OCI-LY7 (cell line): ENCODE results near the gene TLR1. TPM values are rescaled to one million over a fixed set of nuclear protein-coding genes. Genes with fewer than 3 reads are reported as not detected.

Experiments used
- BruUV-seq: library from RNA; stranded (reverse); fragments of 400-500 nt; replicated peaks from 2 replicates; lab custom pipeline; 2021; lab: Mats Ljungman, UMichigan
- CTCF ChIA-PET: fragments of 300-600 bp; sonication (Branson Sonifier 250); formaldehyde crosslinking; loops from one replicate; lab custom pipeline; 2022; ENCODE audit warnings: antibody characterized with exemption; ENCODE audit not compliant: unreplicated experiment; lab: Charles Lee
- POLR2A ChIA-PET: fragments of 300-600 bp; sonication (Branson Sonifier 250); formaldehyde crosslinking; loops from one replicate; lab custom pipeline; 2022; ENCODE audit warnings: antibody characterized with exemption; lab: Charles Lee
- DNase-seq: peaks from one replicate; pipeline ENCODE4 v3.0.0-alpha.2; 2015; ENCODE audit warnings: low spot score
- H2AFZ ChIP-seq: fragments of 200-600 bp; sonication (generic), shearing (Covaris generic); 2 replicates; pipeline ENCODE4 v1.6.1; 2014; ENCODE audit warnings: mild to moderate bottlenecking, antibody characterized with exemption, low read length, moderate library complexity
- H3K27ac ChIP-seq: fragments of 200-600 bp; sonication (generic); 2 replicates; pipeline ENCODE4 v1.5.1; 2014; ENCODE audit warnings: mixed run types, low read depth, mild to moderate bottlenecking, moderate library complexity, low read length, inconsistent platforms; ENCODE audit not compliant: poor library complexity, severe bottlenecking
- H3K36me3 ChIP-seq: fragments of 200-600 bp; sonication (generic); 2 replicates; pipeline ENCODE4 v1.6.1; 2014; ENCODE audit warnings: mild to moderate bottlenecking, antibody characterized with exemption, low read length, moderate library complexity, mixed read lengths; ENCODE audit not compliant: insufficient read depth
- H3K4me1 ChIP-seq: fragments of 200-600 bp; sonication (generic); 2 replicates; pipeline ENCODE4 v1.5.1; 2014; ENCODE audit warnings: mild to moderate bottlenecking, low read length; ENCODE audit not compliant: insufficient read depth, poor library complexity, severe bottlenecking
- H3K4me2 ChIP-seq: fragments of 200-600 bp; sonication (generic); 2 replicates; pipeline ENCODE4 v1.6.1; 2014; ENCODE audit warnings: mild to moderate bottlenecking, low read length
- H3K4me3 ChIP-seq: fragments of 200-600 bp; sonication (generic); 2 replicates; pipeline ENCODE4 v1.5.1; 2014; ENCODE audit warnings: mild to moderate bottlenecking, low read depth, low read length; ENCODE audit not compliant: poor library complexity, severe bottlenecking
- H3K79me2 ChIP-seq: fragments of 200-600 bp; sonication (generic); 2 replicates; pipeline ENCODE4 v1.6.1; 2016; ENCODE audit warnings: low read depth, mild to moderate bottlenecking, low read length, moderate library complexity, mixed read lengths; ENCODE audit not compliant: insufficient read depth
- H3K9me2 ChIP-seq: fragments of 200-600 bp; sonication (generic); 2 replicates; pipeline ENCODE4 v1.6.1; 2016; ENCODE audit warnings: mild to moderate bottlenecking, low read length, mixed read lengths; ENCODE audit not compliant: insufficient read depth
- H3K9me3 ChIP-seq: fragments of 200-600 bp; sonication (generic); 2 replicates; pipeline ENCODE4 v1.6.1; 2014; ENCODE audit warnings: mild to moderate bottlenecking, mixed run types, low read length, mixed read lengths
- H4K20me1 ChIP-seq: fragments of 200-600 bp; sonication (generic); 2 replicates; pipeline ENCODE4 v1.6.1; 2014; ENCODE audit warnings: mild to moderate bottlenecking, antibody characterized with exemption, low read length, moderate library complexity, mixed read lengths; ENCODE audit not compliant: insufficient read depth
- EZH2phosphoT487 ChIP-seq: fragments of 200-600 bp; sonication (generic); IDR thresholded peaks from 2 replicates; pipeline ENCODE4 v1.6.1; 2018; ENCODE audit warnings: low read depth, borderline replicate concordance, mild to moderate bottlenecking, mixed run types, antibody characterized with exemption, low read length, moderate library complexity, mixed read lengths
- intact Hi-C: fragments of 100-400 bp; cut with micrococcal nuclease; formaldehyde crosslinking; loops from one replicate; pipeline ENCODE4 v1.10.0; 2022; ENCODE audit not compliant: unreplicated experiment
- total RNA-seq, 2 experiments: library from RNA; depleted of rRNA in 1 of 2; stranded (reverse); fragments of >200 nt in 1 of 2; shearing (Covaris generic) in 1 of 2; gene quantifications; 2 replicates each; pipeline ENCODE4 v1.2.3, GENCODE V29; 2014 to 2022
- TF ChIP-seq, protein P1 (sequence below): fragments of 200-600 bp; sonication (generic); conservative IDR thresholded peaks from 2 replicates; pipeline ENCODE4 v1.5.1; 2014; ENCODE audit warnings: mild to moderate bottlenecking, antibody characterized with exemption, low read length, moderate library complexity, mixed read lengths

TLR1 gene
- total RNA-seq, 2 experiments from 2014 or later: 3.3 to 7.4 TPM

DNA sequence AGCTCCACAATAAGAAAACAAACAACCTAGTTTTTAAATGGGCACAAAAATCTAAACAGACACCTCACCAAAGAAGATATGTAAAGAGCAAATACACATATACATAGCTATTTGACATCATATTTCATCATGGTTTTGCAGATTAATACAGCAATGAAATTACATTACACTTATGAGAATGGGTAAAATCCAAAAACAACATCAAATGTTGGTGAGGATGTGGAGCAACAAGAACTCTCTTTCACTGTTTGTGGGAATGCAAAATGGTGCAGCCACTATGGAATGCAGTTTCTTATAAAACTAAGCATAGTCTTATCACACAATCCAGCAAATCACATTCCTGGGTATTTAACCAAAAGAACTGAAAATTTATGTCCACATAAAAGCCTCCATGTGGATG lies 27.1 kb upstream of the TLR1 start:
- no peak overlapping the region for H3K4me2 ChIP-seq
- DNase-seq: no peak
- no peaks in the 10 kb centered on the region for H3K4me1 ChIP-seq
- H3K4me3 ChIP-seq: no peak overlapping the region
- no peaks in the 10 kb centered on the region for H3K9me2 ChIP-seq
- H3K36me3 ChIP-seq: no peaks in the 10 kb centered on the region; the same call in 1 of the 2 replicates
- ChIA-PET POLR2A (interaction anchor here (0.6 to 2.3 kb wide), 5 partner anchors 10 to 1621 kb away, joined by 3 to 11 read pairs (median 4); no protein-coding TSS in a partner anchor), CTCF (no interaction called here)
- H3K79me2 ChIP-seq: 0 out of 2 replicates have a peak, but pooled peaks cover 5% of the 10 kb centered on the region
- TF ChIP-seq EZH2phosphoT487: no peak
- TF ChIP-seq, protein P1, sequence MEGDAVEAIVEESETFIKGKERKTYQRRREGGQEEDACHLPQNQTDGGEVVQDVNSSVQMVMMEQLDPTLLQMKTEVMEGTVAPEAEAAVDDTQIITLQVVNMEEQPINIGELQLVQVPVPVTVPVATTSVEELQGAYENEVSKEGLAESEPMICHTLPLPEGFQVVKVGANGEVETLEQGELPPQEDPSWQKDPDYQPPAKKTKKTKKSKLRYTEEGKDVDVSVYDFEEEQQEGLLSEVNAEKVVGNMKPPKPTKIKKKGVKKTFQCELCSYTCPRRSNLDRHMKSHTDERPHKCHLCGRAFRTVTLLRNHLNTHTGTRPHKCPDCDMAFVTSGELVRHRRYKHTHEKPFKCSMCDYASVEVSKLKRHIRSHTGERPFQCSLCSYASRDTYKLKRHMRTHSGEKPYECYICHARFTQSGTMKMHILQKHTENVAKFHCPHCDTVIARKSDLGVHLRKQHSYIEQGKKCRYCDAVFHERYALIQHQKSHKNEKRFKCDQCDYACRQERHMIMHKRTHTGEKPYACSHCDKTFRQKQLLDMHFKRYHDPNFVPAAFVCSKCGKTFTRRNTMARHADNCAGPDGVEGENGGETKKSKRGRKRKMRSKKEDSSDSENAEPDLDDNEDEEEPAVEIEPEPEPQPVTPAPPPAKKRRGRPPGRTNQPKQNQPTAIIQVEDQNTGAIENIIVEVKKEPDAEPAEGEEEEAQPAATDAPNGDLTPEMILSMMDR: no peak
- H4K20me1 ChIP-seq: no peaks in the 10 kb centered on the region
- H3K27ac ChIP-seq: no peak overlapping the region
- no peak overlapping the region for H2AFZ ChIP-seq
- intact Hi-C loops: no loop called here
- H3K9me3 ChIP-seq: peaks cover 17% of the 10 kb centered on the region; the same call in 1 of the 2 replicates
- no TSS peak for BruUV-seq

- no peak overlapping the region for H3K4me2 ChIP-seq
- CTCF ChIA-PET: no interaction called here
- POLR2A ChIA-PET: interaction anchor here (0.6 to 1.4 kb wide), 3 partner anchors 17 to 203 kb away, joined by 3 to 5 read pairs (median 3); no protein-coding TSS in a partner anchor
- intact Hi-C loops: no loop called here
- BruUV-seq: no TSS peak
- TF ChIP-seq, protein P1: no peak
- H3K27ac ChIP-seq: no peak overlapping the region
- H4K20me1 ChIP-seq: no peaks in the 10 kb centered on the region
- peaks cover under 1% of the 10 kb centered on the region; the same call in 1 of the 2 replicates for H3K9me3 ChIP-seq
- no peaks in the 10 kb centered on the region; the same call in 1 of the 2 replicates for H3K36me3 ChIP-seq
- no peaks in the 10 kb centered on the region for H3K9me2 ChIP-seq
- H3K4me1 ChIP-seq: no peaks in the 10 kb centered on the region
- DNase-seq: no peak
- no peak overlapping the region for H2AFZ ChIP-seq
- no peak overlapping the region for H3K4me3 ChIP-seq
- H3K79me2 ChIP-seq: 0 out of 2 replicates have a peak, but pooled peaks cover 5% of the 10 kb centered on the region
These were observed 24.6 kb upstream of the TLR1 start for GRCh38 chr4:38829237-38829636.

- intact Hi-C loops: no loop called here
- no peak overlapping the region for H3K4me2 ChIP-seq
- H3K4me3 ChIP-seq: no peak overlapping the region
- no peaks in the 10 kb centered on the region; the same call in 1 of the 2 replicates for H3K9me3 ChIP-seq
- TF ChIP-seq, protein P1: no peak
- H3K79me2 ChIP-seq: no peaks in the 10 kb centered on the region
- no peak overlapping the region for H3K27ac ChIP-seq
- POLR2A ChIA-PET: no interaction called here
- no peaks in the 10 kb centered on the region for H4K20me1 ChIP-seq
- H3K9me2 ChIP-seq: no peaks in the 10 kb centered on the region
- CTCF ChIA-PET: no interaction called here
- BruUV-seq: no TSS peak
- peaks cover 6% of the 10 kb centered on the region; the same call in 1 of the 2 replicates for H3K36me3 ChIP-seq
- H2AFZ ChIP-seq: no peak overlapping the region
- no peak for DNase-seq
- no peaks in the 10 kb centered on the region for H3K4me1 ChIP-seq
These were observed 19.2 kb upstream of the TLR1 start for GRCh38 chr4:38823766-38824165.
